HG02938 (cell line): Measurements from ENCODE around the gene TMEM169.

Source experiments
- ATAC-seq: cut with Tn5 transposase; IDR thresholded peaks from one replicate; pipeline ENCODE4 v1.9.1; 2021; ENCODE audit warnings: mild to moderate bottlenecking, moderate library complexity; ENCODE audit not compliant: unreplicated experiment

Gene TMEM169

DNA sequence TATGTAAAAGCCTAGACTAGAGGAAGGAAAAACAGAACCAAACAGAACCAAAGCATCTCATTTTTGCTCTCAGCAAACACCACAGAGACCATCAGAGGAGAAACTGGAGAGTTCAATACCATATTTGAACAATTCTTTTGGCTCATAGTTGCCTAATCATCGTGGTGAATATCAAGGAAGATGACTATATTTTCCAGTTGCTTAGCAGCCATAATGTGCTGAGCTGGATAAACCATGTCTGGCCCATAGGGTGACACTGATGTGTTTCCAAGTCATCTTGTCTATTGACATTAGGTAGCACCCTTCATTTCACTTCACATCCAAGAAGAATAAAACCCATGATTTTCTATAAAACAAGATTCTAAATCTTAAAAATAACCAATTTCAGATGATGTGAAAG lies 21.5 kb downstream of the TMEM169 start:
- ATAC-seq: no peak

DNA sequence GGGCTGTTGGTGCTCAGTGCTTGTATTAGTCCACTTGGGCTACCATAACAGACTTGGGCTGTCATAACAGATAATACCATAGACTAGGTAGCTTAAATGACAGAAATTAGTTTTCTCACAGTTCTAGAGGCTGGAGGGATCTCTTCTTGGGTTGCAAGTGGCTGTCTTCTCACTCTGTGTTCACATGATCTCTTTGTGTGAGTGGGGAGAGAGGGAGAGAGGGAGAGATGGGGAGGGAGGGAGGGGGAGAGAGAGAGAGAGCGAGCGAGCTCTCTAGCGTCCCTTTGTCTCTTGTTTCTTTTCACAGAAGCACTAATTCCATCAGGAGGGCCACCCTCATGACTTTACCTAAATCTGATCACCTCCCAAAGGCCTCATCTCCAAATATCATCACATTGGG lies 23.0 kb downstream of the TMEM169 start:
- ATAC-seq: no peak

DNA sequence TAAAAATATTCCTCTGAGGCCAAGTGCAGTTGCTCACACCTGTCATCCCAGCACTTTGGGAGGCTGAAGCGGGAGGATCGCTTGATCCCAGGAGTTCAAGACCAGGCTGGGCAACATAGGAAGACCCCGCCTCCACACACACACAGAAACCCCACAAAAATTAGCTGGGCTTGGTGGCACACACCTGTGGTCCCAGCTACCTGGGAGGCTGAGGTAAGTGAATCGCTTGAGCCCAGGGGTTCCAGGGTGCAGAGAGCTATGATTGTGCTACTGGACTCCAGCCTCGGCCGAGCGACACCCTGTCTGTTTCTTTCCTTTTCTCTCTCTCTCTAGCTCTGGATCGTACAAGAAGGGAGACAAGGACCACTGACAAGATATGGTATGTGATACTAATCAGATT lies 25.6 kb downstream of the TMEM169 start:
- no peak for ATAC-seq

DNA sequence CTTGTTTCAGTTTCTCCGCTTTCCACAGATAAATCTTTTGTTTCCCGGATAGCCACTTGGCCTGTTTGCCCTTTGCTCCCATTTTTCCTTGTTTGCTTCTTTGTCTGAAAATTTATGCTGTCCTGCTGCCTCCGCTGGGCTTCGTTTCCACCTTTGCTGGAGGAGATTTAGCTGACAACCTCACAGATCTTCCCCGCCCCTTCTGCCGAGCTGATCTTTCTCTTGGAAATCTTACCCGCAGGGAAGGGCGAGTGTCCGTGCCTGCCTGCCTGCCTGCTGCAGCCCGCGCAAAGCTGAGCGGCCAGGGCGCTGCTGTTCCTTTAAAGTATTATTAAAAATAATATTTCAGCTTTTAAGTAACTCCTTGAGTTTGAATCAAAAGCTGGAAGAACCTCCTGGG lies 26.0 kb downstream of the TMEM169 start:
- no peak for ATAC-seq

DNA sequence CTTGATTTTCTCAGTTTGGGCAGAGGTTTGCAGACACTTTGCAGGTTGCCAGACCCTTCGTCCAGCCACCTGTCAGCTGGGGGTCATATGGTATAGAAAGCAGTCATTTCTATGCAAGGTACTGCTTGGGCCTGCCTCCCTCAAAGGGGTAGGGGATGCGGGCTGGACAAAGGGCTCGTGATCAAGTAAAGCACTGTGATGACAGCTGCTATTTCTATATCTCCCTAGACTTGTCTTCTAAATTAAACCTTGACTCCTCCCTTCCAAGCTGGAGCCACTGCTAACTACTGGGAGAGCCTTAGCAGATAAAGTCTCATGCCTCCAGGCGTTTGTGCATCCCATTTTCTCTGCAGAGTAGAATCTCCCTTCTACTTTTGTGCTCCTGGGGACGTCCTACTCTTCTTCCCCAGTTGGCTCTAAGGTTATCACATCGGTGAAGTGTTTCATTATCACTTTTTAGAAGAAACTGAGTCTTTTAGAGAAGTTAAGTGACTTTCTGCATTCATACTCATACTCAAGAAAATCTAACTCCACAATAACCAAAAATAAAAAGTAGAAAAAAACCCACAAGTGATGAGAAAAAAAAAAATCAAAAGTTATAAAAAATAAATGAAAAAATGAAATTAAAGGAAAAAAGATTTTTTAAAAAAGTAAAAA lies 26.7 kb downstream of the TMEM169 start:
- no peak for ATAC-seq

DNA sequence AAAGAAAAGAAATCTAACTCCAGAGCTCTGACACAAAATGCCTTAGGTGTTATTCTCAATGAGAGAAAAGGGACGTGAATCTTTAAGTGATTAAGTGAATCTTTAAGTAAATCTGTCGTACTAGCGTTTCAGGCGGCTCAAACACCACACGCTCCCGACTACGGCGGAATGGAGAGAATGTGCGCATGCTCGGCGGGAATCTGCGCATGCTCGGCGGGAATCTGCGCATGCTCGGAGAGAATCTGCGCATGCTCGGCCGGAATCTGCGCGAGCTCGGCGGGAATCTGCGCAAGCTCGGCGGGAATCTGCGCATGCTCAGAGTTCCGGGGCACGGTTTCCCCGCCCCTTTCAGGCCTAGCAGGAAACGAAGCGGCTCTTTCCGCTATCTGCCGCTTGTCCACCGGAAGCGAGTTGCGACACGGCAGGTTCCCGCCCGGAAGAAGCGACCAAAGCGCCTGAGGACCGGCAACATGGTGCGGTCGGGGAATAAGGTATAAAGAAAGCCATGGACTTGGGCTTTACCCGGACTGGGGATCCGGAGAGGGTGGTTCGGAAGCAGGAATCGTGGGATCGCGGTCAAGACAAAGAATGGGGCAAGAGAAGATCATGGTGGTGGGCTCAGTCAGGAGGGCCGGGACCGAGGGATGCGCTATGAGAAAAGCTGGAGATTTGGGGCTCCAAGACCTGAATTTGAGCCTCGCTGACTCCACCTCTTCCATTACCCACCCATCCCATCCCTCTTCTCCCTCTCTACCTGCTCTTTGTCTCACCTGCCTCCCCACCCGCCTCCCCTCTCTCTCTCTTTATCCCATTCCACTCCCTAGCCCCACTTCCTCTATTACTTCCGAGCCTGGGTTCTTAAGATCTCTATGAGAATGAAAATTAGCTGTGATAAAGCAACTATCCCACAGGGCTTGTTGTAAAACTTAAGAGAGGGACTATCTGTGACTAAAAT lies 27.5 kb downstream of the TMEM169 start, which contains the start of gene XRCC5:
Gene XRCC5 (plus strand): TSS at position 382 of the 955 bp plus-strand sequence. CDS start 89 bp downstream, at position 471.
- ATAC-seq: peak; percentile 34

DNA sequence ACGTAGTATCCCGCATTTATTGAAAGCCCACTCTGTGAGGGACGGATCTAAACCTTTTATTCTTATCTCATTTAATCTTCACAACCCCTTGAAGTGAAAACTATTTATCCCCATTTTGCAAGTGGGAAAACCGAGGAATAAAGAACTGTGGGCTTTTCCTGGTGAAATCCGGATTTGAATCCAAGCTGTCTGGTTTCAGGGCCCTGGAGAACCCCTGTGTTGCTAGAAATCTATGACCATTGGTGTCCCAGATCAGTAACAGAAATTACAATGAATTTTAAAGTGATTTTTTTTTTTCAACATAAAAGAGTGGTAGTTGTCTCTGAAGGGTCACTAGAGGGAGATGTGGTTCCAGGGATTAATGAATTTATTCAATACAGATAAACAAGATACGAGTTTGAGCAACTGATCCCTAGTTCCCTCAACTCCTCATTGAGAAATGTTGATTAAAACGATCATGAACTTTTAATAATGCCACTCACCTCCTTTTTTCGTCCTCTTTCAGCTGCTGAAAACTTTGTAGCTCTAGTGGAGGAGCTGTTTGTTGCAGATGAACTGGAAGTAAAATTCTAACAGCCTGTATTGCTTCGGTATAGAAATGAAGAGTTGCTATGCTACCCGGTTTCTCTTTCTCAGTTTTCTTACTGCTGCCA lies 28.4 kb downstream of the TMEM169 start:
- no peak for ATAC-seq

DNA sequence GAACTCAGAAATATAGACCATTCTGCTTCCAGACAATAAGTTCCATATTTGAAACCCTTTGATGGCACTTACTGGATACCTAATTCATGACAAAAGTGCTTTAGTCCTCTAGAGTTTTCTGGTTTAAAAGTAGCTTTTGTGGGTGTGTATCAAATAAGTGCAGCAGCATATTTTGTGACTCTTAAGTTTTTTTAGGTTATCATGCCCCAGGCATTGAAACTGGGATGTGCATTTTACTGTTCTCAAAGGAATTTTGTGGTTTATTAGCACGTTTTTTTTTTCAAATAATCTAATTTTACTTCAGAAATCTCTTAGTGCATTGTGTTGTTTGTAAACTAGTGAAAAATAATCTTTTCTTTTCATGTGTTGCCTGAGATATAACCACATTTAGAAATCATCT lies 28.9 kb downstream of the TMEM169 start:
- no peak for ATAC-seq

DNA sequence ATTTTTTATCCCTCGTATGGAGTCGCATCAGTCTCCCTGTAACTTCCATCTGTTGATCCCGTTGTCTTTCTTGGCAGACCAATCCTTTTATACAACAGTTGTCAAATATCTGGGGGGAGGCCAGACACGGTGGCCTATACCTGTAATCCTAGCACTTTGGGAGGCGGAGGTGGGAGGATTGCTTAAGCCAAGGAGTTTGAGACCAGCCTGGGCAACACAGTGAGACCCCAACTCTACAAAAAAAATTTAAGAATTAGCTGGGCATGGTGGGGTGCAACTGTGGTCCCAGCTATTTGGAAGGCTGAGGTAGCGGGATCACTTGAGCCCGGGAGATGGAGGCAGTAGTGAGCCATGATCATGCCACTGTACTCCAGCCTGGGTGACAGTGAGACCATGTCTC lies 29.4 kb downstream of the TMEM169 start:
- no peak for ATAC-seq

DNA sequence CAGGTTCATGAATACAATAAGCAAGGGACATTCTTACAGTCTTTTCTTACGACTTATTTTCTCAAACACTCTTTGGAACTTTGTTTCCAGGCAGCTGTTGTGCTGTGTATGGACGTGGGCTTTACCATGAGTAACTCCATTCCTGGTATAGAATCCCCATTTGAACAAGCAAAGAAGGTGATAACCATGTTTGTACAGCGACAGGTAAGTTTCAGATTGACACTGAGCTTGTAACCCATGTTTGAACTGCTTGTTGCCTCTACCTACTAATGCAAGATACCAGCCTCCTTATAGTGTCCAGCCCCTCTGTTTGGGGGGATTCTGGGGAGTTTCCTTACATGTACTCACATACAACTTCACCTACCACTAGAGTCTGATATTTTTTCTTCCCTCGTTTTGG lies 31.2 kb downstream of the TMEM169 start:
- ATAC-seq: no peak

DNA sequence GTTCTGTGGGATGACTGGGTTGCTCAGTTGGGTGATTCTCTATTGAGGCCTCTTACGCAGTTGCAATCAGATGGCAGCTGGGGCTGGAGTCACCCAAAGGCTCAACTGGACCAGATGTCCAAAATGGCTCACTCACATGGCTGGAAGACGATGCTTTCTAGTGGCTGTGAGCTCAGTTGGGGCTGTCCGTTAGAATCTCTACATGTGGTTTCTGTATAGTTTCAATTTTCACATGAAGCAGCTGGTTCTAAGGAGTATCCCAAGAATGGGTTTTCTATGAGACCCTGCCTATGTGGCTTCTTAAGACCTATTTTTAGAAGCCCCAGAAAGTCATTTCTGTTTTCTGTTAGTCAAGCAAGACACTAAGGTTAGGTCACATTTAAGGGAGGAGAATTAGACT lies 31.9 kb downstream of the TMEM169 start:
- ATAC-seq: peak; percentile 81

DNA sequence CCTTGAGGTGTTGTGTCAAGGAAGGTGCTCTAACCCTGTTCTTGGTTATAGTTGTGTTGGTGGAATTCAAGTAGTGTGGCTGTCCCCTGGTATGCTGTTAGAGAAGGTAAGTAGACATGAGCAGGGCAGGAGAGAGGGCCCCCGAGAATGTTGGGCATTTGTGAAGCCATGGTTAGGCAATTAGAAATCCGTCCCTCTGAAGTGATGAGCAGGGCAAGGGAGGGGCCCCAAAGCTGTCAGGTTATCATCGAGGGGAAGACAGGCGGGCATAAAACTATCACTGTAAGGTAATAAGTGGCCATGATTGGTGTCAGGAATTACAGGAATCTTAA lies 32.6 kb downstream of the TMEM169 start:
- no peak for ATAC-seq

DNA sequence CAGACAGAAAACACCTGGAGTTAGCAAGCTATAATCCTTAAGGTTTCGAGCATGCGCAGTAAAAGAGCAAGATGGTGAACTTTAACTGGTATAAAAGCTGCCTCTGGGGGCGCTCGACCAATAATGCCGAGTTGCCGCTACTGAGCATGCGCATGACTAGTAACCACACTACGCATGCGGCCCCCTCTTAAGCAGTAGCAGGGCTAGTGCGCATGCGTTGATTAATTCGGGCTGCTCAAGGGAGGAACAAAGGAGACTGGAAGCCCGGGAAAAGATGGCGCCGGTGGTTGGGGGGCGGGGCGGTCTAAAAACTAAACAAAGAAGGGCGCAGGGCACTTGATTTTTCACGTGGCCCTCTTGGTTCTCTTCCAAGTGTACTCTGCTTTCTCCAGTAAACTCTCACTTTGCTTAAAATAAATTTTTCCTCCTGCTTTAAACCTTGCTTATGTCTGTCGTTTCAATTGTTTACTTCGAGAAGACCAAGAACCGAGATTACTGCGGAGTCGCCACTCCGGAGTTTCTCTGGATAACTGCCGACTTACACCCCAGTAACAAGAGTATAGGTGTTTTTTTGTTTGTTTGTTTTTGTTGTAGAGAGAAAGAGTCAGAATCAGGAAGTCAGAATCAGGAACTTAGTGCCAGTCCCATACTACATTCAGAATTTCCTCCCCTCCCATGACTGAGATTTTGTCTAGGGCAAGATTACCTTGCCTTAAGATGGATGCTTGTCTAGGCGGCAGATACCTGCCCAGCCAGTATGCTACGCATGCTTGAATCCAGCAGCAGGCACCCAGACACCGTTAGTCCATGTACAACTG lies 33.2 kb downstream of the TMEM169 start:
- ATAC-seq: peak; percentile 36

DNA sequence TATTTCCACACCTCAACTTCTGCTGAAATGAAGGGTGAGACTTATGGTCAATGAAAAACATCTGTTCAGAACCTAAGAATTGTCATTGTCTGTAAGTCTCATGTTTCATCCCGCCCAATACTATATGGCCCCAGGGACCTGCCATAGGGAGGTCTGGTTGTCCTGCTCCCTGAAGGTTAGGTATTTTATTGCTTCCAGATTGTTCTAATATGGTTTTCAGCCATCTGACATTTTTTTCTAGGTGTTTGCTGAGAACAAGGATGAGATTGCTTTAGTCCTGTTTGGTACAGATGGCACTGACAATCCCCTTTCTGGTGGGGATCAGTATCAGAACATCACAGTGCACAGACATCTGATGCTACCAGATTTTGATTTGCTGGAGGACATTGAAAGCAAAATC lies 34.7 kb downstream of the TMEM169 start:
- no peak for ATAC-seq

DNA sequence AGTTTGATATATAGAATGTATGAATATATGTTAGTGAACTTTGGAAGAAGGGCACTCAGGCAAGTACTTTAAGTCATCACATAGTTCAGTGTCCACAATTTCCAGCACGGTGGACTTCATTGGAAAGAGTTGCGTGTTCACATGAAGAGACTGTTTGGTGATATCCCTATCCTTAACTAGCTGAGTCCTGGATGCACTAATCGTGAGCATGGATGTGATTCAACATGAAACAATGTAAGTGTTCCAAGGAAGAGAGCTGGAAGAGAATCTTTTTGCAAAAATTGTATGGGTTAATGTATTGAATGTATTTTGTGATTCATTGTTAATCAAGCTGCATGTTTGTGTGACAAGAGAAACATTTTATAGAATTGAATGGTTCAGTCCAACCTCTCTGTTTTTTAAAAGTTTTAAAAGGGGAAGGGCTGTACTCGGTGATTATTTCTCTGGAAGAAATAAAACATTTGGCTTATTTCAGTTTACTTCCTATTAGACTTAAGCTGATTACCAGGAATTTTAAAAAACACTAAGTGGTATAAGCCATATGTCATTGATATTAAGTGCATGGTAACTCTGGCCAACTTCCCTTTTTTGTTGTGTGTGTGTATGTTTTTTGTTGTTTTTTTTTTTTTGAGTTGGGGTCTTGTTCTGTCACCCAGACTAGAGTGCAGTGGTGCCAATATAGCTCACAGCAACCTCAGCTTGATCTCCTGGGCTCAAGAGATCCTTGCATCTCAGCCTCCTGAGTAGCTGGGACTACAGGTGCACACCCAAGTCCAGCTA lies 36.0 kb downstream of the TMEM169 start:
- ATAC-seq: no peak

DNA sequence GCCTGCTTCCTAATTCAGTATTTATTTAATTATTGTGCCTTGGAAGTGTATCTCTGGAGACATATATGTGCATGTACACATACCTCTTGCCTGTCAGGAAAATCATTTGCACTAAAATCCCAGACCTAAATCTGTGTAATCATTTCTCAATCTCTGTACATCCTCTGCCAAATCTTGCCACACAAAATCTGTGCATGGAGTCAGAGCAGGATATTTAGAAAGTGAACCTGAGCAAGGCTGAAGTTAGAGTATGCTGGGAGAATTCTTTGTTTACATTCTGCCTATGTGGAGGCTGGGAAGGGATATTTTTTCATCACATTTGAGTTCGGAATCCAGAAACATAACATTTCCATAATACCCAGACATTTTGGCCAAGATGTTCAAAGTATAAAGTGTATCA lies 36.8 kb downstream of the TMEM169 start:
- ATAC-seq: no peak

DNA sequence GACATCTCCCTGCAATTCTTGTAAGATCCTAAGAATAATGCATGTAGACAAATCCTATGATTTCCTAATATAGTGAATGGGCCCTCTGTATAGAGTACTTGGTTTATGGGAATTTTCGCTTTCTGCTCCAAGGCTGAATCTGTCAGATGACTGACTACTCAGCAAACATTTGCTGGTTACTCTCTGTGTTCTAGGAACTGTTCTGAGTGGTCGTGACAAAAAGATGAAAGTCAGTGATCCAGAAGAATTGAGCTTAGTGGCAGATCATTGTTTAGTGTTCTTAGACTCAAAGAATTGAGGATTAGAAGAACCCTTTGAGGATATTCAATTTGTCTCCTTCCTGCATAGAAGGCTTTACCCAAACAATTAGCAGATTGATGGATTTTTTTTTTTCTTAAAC lies 37.4 kb downstream of the TMEM169 start:
- ATAC-seq: no peak

DNA sequence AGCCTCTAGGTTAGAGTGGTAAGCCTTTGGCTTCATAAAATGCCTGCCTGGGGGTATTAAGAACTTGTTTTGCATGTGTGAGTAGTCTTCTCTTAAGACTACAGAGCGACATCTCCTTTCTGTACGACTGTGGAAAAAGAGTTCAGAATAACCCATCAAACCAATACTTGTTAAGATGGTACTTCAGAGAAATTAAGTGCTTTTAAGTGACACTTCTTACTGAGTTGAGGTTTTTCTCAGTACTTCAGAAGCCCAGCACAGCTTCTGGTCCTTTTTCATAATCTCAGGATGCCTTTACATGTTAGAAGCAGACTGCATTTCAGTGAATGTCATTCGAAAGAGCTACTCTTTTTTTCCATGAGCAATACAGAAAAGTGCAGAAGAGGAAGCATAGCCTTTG lies 38.3 kb downstream of the TMEM169 start:
- ATAC-seq: no peak

DNA sequence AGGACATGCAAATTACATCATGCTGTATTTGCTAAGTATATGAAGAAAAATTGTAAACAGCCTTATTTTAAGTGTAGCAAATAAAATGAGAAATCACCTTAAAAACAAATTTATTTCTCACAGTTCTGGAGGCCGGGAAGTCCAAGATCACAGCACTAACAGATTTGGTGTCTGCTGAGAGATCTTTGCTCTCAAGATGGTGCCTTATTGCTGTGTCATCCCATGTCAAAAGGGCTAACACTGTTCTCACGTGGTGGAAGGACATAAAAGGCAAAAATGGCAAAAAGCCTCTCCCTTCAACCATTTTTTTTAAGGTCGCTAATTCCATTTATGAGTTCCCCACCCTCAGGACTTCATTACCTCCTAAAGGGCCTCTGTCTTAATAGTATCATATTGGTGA lies 39.5 kb downstream of the TMEM169 start:
- ATAC-seq: no peak

DNA sequence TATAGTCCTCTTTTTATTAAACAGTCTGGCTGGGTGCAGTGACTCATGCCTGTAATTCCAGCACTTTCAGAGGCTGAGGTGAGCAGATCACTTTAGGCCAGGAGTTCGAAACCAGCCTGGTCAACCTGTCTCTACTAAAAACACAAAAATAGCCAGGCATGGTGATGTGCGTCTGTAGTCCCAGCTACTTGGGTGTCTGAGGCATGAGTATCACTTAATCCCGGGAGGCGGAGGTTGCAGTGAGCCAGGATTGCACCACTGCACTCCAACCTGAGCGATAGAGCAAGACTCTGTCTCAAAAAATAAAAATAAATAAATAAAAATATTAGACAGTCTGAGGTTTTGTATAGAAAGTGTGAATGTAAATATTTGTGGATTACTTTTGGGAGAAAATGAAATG lies 45.2 kb downstream of the TMEM169 start:
- no peak for ATAC-seq
